NCI-H1694 treated with DMSO at 0.1 percent for 48 hours (cell line): ENCODE data around the gene HMCN1.
"Not testable (repeated sequence)": the region's sequence is repeated elsewhere in the genome, so short reads cannot be mapped to it uniquely, and the experiment has no call there.

Source experiments
- DNase-seq: peaks from one replicate; lab custom pipeline; 2025; lab: John Stamatoyannopoulos, UW

HMCN1 gene

GRCh38 chr1:186202776-186203175 lies 468.6 kb downstream of the HMCN1 start:
- no peak for DNase-seq

- no peak for DNase-seq
These were observed 471.9 kb downstream of the HMCN1 start for GRCh38 chr1:186206048-186206570.

DNA sequence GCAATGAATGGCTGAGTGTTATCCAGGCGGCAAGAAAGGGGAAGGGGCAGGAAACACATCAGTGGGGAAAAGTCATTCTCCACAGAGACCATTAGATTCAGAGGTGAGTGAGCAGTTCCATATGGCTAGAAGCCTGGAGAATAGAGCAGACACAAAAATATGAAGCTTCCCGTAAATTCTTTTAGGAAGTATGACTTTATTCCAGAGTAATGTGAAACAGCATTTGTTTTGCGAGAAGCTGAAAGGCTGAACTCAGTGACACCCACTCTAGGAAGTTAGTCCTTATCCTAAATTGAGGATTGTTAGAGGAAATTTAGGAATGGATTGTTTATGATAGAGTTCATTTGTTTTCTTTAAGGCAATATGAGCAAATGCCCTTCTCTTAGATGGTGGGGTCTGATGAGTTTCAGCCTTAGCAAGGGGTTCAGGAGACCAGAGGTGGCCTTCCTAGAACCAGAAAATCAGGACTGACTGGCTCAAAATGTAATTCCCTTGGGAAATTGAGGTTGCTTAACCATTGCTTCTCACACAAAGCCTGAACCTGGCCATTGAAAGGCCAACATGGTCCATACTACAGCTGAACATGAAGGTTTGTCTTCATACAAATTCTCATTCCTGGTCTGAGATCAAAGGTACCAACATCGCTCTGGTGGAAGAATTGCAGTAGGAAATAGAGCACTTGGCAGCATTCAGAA lies 473.3 kb downstream of the HMCN1 start:
- no peak for DNase-seq

DNA sequence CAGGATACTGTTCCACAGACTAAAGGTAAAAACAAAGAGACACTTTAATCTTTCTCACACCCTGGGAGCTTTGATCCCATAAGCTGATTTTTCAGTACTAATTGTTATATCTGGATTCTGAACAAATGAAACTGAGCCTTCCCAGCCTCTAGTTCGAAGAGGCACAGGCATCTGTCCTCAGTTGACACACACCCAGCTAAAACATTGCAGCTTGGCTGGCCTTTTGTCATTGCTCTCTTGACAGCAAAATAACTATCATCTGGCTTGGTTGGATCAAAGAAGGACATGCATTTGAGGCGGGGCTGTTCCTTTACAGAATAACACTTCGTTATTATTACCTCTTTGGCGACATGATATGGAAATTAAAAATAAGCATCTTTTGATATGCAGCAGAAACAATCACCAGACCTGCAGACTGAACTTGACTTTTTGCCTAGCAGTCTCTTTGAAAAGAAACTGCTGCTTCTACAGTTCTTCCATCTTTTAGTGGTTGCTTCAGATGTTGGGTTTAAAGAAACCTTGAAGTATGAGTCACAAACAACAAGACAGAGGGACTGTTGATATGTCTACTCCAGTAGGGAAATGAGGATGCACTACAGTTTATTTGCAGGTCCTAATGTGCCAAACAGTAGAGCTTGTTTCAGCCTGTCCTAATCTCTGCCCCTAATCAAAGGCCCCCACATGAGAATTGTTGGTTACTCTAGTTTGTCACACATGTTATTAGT lies 474.4 kb downstream of the HMCN1 start:
- DNase-seq = no peak

DNA sequence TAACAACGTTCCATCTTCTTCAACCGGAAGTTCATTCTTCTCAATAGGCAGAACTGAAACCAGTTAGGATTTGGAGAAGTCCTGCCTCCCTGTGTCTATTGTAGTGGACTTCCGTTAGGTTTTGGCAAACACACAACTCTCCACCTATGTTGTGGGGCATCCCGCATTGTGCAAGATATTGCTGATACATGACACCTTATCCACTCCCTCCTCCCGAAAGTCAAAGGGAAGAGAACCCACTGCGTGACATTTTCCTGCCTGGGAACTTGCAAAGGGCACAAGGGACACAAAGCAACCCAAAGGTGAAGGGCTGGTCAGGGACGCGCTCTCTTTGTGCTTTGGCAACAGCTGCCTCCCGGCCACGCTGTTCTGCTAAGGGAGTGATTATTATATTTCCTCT lies 476.1 kb downstream of the HMCN1 start:
- no peak for DNase-seq

DNA sequence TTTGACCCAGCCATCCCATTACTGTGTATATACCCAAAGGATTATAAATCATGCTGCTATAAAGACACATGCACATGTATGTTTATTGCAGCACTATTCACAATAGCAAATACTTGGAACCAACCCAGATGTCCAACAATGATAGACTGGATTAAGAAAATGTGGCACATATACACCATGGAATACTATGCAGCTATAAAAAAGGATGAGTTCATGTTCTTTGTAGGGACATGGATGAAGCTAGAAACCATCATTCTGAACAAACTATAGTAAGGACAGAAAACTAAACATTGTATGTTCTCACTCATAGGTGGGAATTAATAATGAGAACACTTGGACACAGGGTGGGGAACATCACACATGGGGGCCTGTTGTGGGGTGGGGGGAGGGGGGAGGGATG lies 477.4 kb downstream of the HMCN1 start:
- not testable (repeated sequence) for DNase-seq

DNA sequence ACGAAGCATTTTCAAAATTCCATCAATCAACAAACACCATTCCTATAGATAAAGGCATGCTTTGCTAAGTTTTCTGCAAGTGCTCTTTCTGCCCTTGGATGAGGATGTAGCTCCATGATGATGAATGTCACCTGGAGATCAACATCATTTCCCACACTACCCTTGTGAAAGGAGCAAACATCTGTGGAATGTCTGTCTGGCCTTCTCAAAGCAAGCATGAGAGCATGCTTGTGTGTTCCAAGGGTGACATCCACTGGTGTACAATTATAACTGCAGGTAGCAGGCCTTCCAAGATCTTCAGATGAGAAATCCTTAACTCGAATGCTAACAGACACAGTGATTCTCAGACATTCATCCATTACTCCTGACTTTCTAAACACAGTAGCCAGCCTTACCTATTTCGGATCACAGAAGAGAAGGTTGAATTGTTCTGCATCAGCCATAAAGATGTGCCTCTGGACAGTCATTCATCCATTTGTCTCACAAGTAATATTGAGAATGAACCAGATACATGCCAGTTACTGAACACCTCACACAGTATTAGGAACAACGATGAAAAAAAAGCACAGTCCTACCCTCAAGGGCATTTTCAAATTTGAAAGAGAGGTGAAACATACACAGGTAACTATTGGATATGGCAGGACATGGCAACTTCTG lies 478.5 kb downstream of the HMCN1 start:
- peak; percentile 83 for DNase-seq

GRCh38 chr1:186213225-186213607 lies 479.0 kb downstream of the HMCN1 start:
- no peak for DNase-seq

- no peak for DNase-seq
These were observed 480.6 kb downstream of the HMCN1 start for GRCh38 chr1:186214791-186215190.

GRCh38 chr1:186215636-186216035 lies 481.4 kb downstream of the HMCN1 start:
- no peak for DNase-seq

GRCh38 chr1:186218654-186219352 lies 484.6 kb downstream of the HMCN1 start:
- DNase-seq = no peak

DNA sequence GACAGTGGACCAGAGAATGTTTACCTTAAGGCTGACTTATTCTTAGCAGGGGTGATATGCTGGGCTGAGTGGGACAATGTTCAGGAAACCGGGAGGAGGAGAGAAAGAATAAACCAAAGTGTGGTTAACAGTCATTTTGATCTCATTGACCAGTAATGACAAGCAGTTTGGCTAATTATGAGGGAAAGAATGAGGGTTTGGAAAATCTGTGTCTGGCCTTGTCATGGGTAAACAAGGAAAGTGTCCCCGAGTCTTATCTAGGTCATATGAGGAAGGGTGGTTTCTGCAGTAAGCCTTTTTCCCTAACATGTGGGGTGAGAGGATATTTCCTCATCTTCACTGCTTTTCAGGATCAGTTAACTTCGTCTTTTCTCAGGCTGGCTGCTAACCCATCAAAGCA lies 485.9 kb downstream of the HMCN1 start:
- DNase-seq = peak; percentile 30

DNA sequence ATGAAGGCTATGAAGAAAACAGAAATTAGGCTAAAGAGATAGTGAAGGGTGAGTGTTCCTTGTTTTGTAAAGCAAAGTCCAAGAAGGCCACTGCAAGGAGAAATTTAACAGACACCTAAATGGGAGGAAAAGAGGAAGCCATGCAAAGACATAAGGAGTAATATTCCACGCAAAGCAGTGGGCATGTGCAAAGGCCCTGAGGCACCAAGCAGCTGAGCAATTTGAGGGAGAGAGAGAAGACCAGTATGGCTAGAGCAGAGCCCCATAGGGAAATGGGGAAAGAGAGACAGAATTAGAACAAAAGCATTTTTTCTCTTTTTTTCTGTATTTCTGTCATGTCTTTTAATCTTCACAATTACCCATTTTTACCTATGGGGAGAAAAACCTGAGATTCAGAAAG lies 486.7 kb downstream of the HMCN1 start:
- DNase-seq = no peak

GRCh38 chr1:186225096-186225495 lies 490.9 kb downstream of the HMCN1 start:
- no peak for DNase-seq

GRCh38 chr1:186228749-186229148 lies 494.6 kb downstream of the HMCN1 start:
- no peak for DNase-seq

DNA sequence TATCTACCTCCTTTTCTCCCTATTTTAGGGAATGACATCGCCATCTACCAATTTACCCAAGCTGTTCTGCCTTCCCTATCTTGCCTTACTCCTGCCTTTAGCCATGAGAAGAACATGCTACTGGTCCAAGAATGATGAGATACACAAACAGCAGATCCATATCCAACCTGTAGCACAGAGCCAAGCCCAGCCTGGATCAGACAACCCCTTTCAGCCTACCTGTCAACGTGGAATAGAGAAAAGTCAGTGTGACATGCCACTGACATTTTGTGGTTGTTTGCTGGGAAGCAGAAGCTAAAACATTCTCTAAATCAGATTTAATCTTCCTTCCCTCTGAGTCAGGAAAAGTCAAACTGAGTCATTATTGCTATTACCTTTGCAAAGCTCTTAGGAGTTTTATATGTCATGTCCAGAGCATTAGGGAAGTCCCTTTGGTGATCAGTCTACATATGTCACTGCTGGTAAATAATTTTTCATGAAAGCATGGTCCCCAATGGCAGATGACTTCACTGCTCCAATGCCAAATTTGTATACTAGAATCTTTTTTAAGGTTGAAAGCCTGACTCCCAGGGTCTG lies 497.8 kb downstream of the HMCN1 start:
- DNase-seq = no peak

GRCh38 chr1:186234976-186235686 lies 500.9 kb downstream of the HMCN1 start:
- DNase-seq = no peak

DNA sequence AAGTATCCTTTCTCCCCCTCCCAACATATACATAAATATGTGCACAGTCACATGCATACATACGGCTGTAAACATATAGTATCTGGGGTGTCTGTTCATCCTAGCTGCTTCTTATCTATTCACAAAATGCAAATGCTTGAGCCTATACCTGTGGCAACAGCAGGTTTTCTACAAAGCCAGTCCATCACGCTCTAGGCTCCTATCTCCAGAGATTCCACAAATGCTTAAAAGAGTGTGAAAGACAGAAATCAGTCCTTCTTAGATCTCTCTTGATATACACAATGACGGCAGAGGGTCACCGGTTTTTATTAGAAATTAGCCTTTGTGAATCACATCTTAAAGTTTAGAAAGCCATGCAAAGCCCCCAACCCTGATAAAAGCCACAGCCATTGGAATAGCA lies 501.5 kb downstream of the HMCN1 start:
- DNase-seq = no peak

- no peak for DNase-seq
These were observed 502.7 kb downstream of the HMCN1 start for GRCh38 chr1:186236921-186237320.

DNA sequence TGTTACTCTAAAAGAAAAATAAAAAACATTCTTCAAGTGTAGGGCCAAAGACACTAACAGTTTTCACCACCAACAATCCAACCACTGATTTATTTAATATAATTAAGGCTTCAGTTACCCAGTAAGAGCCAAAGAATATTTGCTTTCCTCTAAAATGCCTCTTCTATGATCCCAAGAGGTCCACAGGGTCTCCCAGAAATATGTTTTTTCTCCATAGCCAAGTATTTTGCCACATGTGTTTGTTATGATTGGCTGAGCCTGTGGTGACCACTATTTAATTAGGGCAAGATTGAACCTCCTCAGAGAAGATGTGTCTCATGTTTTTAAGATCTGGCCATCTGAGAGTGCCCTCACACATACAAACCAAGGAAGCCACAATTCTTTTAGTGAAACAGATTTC lies 505.0 kb downstream of the HMCN1 start:
- DNase-seq = no peak

DNA sequence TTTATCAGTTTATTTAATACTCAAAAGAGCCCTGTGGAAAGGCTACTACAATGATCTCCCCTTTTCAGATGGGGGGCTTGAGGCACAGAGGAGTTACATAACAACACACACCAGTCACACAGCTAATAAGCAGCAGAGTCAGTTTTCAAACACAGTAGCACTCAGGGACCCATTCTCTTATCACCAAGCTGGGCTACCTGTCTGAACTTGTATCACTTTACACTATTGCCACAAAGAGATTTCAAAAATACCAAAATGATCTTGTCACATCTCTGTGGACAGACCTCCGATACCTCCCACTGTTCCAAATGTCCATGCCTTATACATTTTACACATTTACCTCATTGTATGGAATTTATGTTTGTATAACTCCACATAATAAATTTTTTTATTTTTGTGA lies 506.2 kb downstream of the HMCN1 start:
- DNase-seq = no peak
